PC-3 (cell line): ENCODE measurements around the gene AGAP1. TPM values are rescaled to one million over a fixed set of nuclear protein-coding genes. Genes with fewer than 3 reads are reported as not detected.

Experiments
- ATAC-seq: fragments of 200-7000 bp; cut with Tn5 transposase; 2 replicates; pipeline ENCODE4 v1.9.1; 2020; ENCODE audit warnings: mild to moderate bottlenecking, moderate library complexity
- BruUV-seq: library from RNA; stranded (reverse); fragments of 400-500 nt; replicated peaks from 2 replicates; lab custom pipeline; 2021; lab: Mats Ljungman, UMichigan
- CTCF ChIA-PET: fragments of 300-600 bp; sonication (Branson Sonifier 250); formaldehyde crosslinking; loops from one replicate; lab custom pipeline; 2022; ENCODE audit warnings: antibody characterized with exemption; lab: Charles Lee
- POLR2A ChIA-PET: fragments of 300-600 bp; sonication (Branson Sonifier 250); formaldehyde crosslinking; loops from one replicate; lab custom pipeline; 2022; ENCODE audit warnings: antibody characterized with exemption; ENCODE audit not compliant: unreplicated experiment; lab: Charles Lee
- DNase-seq: peaks from one replicate; pipeline ENCODE4 v3.0.0-alpha.2; 2015
- H2AFZ ChIP-seq: fragments of 300-600 bp; sonication (generic); 2 replicates; pipeline ENCODE4 v1.6.0; 2016; ENCODE audit warnings: antibody characterized with exemption, low read length
- H3F3A ChIP-seq: fragments of 300-600 bp; sonication (generic); one replicate; pipeline ENCODE4 v1.6.0; 2017; ENCODE audit warnings: antibody characterized with exemption, low read length, control low read depth, mild to moderate bottlenecking; ENCODE audit not compliant: unreplicated experiment
- H3K27ac ChIP-seq: fragments of 300-600 bp; sonication (generic); 2 replicates; pipeline ENCODE4 v1.5.1; 2016; ENCODE audit warnings: mild to moderate bottlenecking, low read length
- H3K27me3 ChIP-seq: fragments of 300-600 bp; sonication (generic); 2 replicates; pipeline ENCODE4 v1.6.1; 2016; ENCODE audit warnings: low read length, mixed read lengths
- H3K36me3 ChIP-seq: fragments of 300-600 bp; sonication (generic); 2 replicates; pipeline ENCODE4 v1.6.1; 2016; ENCODE audit warnings: low read depth, mixed run types, low read length, mixed read lengths
- H3K4me1 ChIP-seq: fragments of 300-600 bp; sonication (generic); 2 replicates; pipeline ENCODE4 v1.5.1; 2016; ENCODE audit warnings: low read length; ENCODE audit not compliant: insufficient read depth
- H3K4me2 ChIP-seq: fragments of 300-600 bp; sonication (generic); 2 replicates; pipeline ENCODE4 v1.6.0; 2016; ENCODE audit warnings: low read length
- H3K4me3 ChIP-seq: fragments of 300-600 bp; sonication (generic); 2 replicates; pipeline ENCODE4 v1.5.1; 2016; ENCODE audit warnings: mild to moderate bottlenecking, low read length, mixed read lengths
- H3K79me2 ChIP-seq: fragments of 300-600 bp; sonication (generic); 2 replicates; pipeline ENCODE4 v1.6.1; 2017; ENCODE audit warnings: low read length, mixed read lengths
- H3K9ac ChIP-seq: fragments of 300-600 bp; sonication (generic); 2 replicates; pipeline ENCODE4 v1.6.0; 2016; ENCODE audit warnings: mild to moderate bottlenecking, low read length
- H3K9me2 ChIP-seq: fragments of 300-600 bp; sonication (generic); replicated peaks from 2 replicates; pipeline ENCODE4 v1.6.1; 2016; ENCODE audit warnings: mixed run types, low read length, mixed read lengths
- H3K9me3 ChIP-seq: fragments of 300-600 bp; sonication (generic); 2 replicates; pipeline ENCODE4 v1.6.1; 2016; ENCODE audit warnings: low read length, mixed read lengths
- H4K20me1 ChIP-seq: fragments of 300-600 bp; sonication (generic); 2 replicates; pipeline ENCODE4 v1.6.1; 2016; ENCODE audit warnings: low read length, mixed read lengths
- EZH2 ChIP-seq: fragments of 300-600 bp; sonication (generic); IDR thresholded peaks from one replicate; pipeline ENCODE4 v1.6.1; 2017; ENCODE audit warnings: antibody characterized with exemption, mild to moderate bottlenecking, low read length; ENCODE audit not compliant: unreplicated experiment
- EZH2phosphoT487 ChIP-seq: fragments of 300-600 bp; sonication (generic); IDR thresholded peaks from 2 replicates; pipeline ENCODE4 v1.6.1; 2018; ENCODE audit warnings: mild to moderate bottlenecking, antibody characterized with exemption, low read length, borderline replicate concordance
- intact Hi-C: fragments of 100-400 bp; cut with micrococcal nuclease; formaldehyde crosslinking; loops from 2 replicates; pipeline ENCODE4 v1.9.0; 2023
- total RNA-seq: library from RNA; depleted of rRNA; stranded (reverse); fragments of >200 nt; gene quantifications from 2 replicates; pipeline ENCODE4 v1.2.3, GENCODE V29; 2014
- TF ChIP-seq, protein P1 (sequence below): fragments of 300-600 bp; sonication (generic); conservative IDR thresholded peaks from 2 replicates; pipeline ENCODE4 v1.5.1; 2017; ENCODE audit warnings: antibody characterized with exemption, low read depth, mild to moderate bottlenecking, low read length

The AGAP1 gene
- total RNA-seq, 1 experiment from 2014 or later: 31.0 TPM

DNA sequence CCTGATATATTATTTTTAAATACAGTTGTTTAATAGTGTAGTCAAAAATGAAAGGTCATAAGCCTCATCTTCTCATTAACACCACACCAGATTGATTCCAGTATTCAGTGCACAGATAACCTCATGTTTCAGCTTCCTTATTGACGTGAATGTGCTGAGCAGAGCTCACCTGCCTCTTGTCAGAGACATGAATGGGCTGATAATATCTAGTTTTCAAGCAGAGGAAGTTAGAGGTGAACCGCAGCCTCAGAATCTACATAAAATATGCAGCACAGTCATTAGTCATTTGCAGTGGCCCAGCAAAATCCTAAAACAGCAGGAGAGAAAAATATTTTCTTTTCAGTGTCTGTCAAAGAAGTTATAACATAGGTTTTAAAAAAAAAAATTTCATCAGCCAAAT is 458.1 kb downstream of the AGAP1 start:
- no peaks in the 10 kb centered on the region for H3K27me3 ChIP-seq
- H3K9ac ChIP-seq: no peak overlapping the region
- H3K4me3 ChIP-seq: no peak overlapping the region
- ChIA-PET POLR2A (no interaction called here), CTCF (no interaction called here)
- H3K9me3 ChIP-seq: no peaks in the 10 kb centered on the region
- H3K4me2 ChIP-seq: no peak overlapping the region
- peak; percentile 40 for DNase-seq
- no peaks in the 10 kb centered on the region for H3K79me2 ChIP-seq
- H3K27ac ChIP-seq: no peak overlapping the region
- H3F3A ChIP-seq: no peaks in the 10 kb centered on the region
- H3K4me1 ChIP-seq: peaks cover 7% of the 10 kb centered on the region; the same call in 1 of the 2 replicates
- TF ChIP-seq EZH2phosphoT487 (no peak), EZH2 (no peak)
- TF ChIP-seq, protein P1, sequence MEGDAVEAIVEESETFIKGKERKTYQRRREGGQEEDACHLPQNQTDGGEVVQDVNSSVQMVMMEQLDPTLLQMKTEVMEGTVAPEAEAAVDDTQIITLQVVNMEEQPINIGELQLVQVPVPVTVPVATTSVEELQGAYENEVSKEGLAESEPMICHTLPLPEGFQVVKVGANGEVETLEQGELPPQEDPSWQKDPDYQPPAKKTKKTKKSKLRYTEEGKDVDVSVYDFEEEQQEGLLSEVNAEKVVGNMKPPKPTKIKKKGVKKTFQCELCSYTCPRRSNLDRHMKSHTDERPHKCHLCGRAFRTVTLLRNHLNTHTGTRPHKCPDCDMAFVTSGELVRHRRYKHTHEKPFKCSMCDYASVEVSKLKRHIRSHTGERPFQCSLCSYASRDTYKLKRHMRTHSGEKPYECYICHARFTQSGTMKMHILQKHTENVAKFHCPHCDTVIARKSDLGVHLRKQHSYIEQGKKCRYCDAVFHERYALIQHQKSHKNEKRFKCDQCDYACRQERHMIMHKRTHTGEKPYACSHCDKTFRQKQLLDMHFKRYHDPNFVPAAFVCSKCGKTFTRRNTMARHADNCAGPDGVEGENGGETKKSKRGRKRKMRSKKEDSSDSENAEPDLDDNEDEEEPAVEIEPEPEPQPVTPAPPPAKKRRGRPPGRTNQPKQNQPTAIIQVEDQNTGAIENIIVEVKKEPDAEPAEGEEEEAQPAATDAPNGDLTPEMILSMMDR: no peak
- H3K9me2 ChIP-seq: no peaks in the 10 kb centered on the region
- ATAC-seq: peak; percentile 42
- no TSS peak for BruUV-seq
- no peaks in the 10 kb centered on the region for H3K36me3 ChIP-seq
- H4K20me1 ChIP-seq: no peaks in the 10 kb centered on the region
- no peak overlapping the region for H2AFZ ChIP-seq
- intact Hi-C loops: no loop called here

DNA sequence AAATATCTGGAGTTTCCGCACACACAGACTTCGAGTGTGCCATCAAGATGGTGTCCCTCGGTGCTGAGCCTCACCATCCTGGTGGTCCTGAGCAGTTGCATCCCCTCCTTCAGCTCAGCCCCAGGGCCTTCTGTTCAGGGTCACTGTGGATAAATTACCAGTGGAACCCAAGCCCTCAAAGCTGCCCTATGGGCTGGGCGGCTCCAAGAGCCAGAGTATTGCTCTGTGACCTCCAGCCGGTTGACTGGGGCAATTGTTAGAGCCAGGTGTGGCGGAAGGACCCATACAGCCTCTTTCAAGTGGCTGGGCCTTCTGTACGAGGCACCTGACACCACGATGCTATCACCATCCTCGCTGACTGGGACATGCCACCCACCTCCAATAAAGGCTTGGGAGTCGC is 458.9 kb downstream of the AGAP1 start:
- BruUV-seq: no TSS peak
- ChIA-PET CTCF (no interaction called here), POLR2A (no interaction called here)
- no peak overlapping the region for H3K4me2 ChIP-seq
- no peaks in the 10 kb centered on the region for H4K20me1 ChIP-seq
- intact Hi-C loops: no loop called here
- H3K4me3 ChIP-seq: no peak overlapping the region
- H3K79me2 ChIP-seq: no peaks in the 10 kb centered on the region
- ATAC-seq (no peak), DNase-seq (no peak)
- H3K9ac ChIP-seq: no peak overlapping the region
- H2AFZ ChIP-seq: no peak overlapping the region
- H3K27me3 ChIP-seq: no peaks in the 10 kb centered on the region
- H3K36me3 ChIP-seq: no peaks in the 10 kb centered on the region
- H3K27ac ChIP-seq: no peak overlapping the region
- H3K9me3 ChIP-seq: no peaks in the 10 kb centered on the region
- TF ChIP-seq, protein P1: no peak
- TF ChIP-seq EZH2 (no peak), EZH2phosphoT487 (no peak)
- no peaks in the 10 kb centered on the region for H3K9me2 ChIP-seq
- no peaks in the 10 kb centered on the region for H3F3A ChIP-seq
- H3K4me1 ChIP-seq: peaks cover 7% of the 10 kb centered on the region; the same call in 1 of the 2 replicates

DNA sequence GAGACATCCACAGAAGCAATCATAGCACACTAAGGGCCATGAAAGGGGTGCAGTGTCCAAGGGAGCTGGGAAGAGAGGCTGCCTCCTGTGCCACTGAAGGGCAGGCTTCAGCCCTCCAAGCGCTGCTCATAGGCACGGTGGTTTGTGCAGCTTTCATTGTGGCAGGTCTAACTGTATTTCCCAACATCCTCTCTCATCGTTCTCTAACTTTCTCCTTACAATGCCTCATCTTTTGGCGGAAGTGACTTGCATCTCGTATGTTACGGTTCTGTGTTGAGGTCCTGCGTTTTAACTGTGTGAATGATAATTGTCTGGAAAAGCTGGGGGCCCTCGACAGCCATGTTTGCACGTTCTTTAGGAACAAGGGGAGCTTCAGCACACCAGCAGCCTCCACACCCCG is 460.4 kb downstream of the AGAP1 start:
- ChIA-PET POLR2A (no interaction called here), CTCF (no interaction called here)

More for the DNA sequence above, 460.4 kb downstream of the AGAP1 start:
- no peak for TF ChIP-seq EZH2phosphoT487
- TF ChIP-seq, protein P1: no peak
- no peak for TF ChIP-seq EZH2
- intact Hi-C loops: no loop called here
- Histone ChIP-seq H3K79me2 (no peaks in the 10 kb centered on the region), H3F3A (no peaks in the 10 kb centered on the region), H3K9me2 (no peaks in the 10 kb centered on the region), H3K4me1 (peaks cover 7% of the 10 kb centered on the region; the same call in 1 of the 2 replicates), H3K4me3 (no peak overlapping the region), H3K27ac (no peak overlapping the region), H3K9ac (no peak overlapping the region), H3K27me3 (no peaks in the 10 kb centered on the region), H3K4me2 (no peak overlapping the region), H4K20me1 (no peaks in the 10 kb centered on the region), H3K36me3 (no peaks in the 10 kb centered on the region), H3K9me3 (no peaks in the 10 kb centered on the region), H2AFZ (no peak overlapping the region)
- DNase-seq: no peak
- no peak for ATAC-seq
- no TSS peak for BruUV-seq
